Measurements from ENCODE around the gene HEXIM2. TPM values are rescaled to one million over a fixed set of nuclear protein-coding genes. Genes with fewer than 3 reads are reported as not detected.
A peak's percentile ranks its signal among the peaks of the same experiment; 100 is the strongest.

HEXIM2 gene
- total RNA-seq, 1 donor from 2014 or later = 10.4 TPM

DNA sequence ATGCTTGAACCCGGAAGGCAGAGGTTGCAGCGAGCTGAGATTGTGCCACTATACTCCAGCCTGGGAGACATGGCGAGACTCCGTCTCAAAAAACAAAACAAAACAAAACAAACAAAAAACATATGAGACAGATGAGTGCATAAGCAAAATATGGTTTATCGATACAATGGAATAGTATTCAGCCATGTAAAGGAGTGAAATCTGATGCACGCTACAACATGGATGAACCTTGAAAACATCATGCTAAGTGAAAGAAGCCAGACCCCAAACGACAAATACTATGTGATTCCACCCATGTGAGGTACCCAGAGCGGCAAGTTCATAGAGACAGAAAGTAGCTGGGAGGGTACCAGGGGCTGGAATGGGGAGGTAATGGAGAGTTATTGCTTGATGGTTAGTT, 36.2 kb upstream of the HEXIM2 start:
- no peaks in the 10 kb centered on the region for H3K9me3 Mint-ChIP-seq
- no peak overlapping the region for H3K4me3 Mint-ChIP-seq
- no peaks in the 10 kb centered on the region for H3K36me3 Mint-ChIP-seq (ENCODE audit: low read depth)
- H3K27me3 Mint-ChIP-seq (ENCODE audit: low read depth) = no peaks in the 10 kb centered on the region
- peaks cover 16% of the 10 kb centered on the region for H3K4me1 Mint-ChIP-seq
- DNase-seq (ENCODE audit: low read depth, low spot score) = no peak
- no peak for TF ChIP-seq CTCF (conservative IDR thresholded peaks at IDR 0.05)
- no peak overlapping the region for H3K27ac Mint-ChIP-seq (ENCODE audit: unreplicated experiment)

DNA sequence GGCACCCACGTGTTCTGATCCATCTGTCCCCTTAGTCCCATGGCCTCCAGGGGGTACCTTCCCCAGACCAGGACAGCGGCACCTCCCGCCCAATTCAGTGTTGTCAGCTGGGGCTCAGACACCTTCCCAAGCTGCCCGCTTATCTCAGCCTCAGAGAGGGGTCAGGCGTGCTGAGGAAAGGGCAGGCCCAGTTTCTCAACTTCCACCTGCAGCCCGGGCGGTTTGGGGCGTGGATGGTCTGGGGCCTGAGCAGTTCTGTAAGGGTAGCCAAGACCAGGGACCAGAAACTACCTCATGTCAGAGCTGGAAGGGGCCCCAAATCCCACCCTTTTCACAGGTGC, 34.5 kb upstream of the HEXIM2 start:
- Mint-ChIP-seq H3K27me3 (ENCODE audit: low read depth) (no peaks in the 10 kb centered on the region), H3K27ac (ENCODE audit: unreplicated experiment) (no peak overlapping the region), H3K4me1 (peaks cover 16% of the 10 kb centered on the region), H3K4me3 (no peak overlapping the region), H3K9me3 (no peaks in the 10 kb centered on the region), H3K36me3 (ENCODE audit: low read depth) (no peaks in the 10 kb centered on the region)
- no peak for DNase-seq (ENCODE audit: low read depth, low spot score)
- TF ChIP-seq CTCF (conservative IDR thresholded peaks at IDR 0.05) = no peak

GRCh38 chr17:45127548-45128300, 34.0 kb upstream of the HEXIM2 start:
- no peak for TF ChIP-seq CTCF (conservative IDR thresholded peaks at IDR 0.05)
- peak overlapping the region; percentile 88 for H3K27ac Mint-ChIP-seq (ENCODE audit: unreplicated experiment)
- no peaks in the 10 kb centered on the region for H3K27me3 Mint-ChIP-seq (ENCODE audit: low read depth)
- no peak overlapping the region for H3K4me3 Mint-ChIP-seq
- H3K9me3 Mint-ChIP-seq = no peaks in the 10 kb centered on the region
- H3K4me1 Mint-ChIP-seq = peaks cover 12% of the 10 kb centered on the region
- no peak for DNase-seq (ENCODE audit: low read depth, low spot score)
- no peaks in the 10 kb centered on the region for H3K36me3 Mint-ChIP-seq (ENCODE audit: low read depth)

DNA sequence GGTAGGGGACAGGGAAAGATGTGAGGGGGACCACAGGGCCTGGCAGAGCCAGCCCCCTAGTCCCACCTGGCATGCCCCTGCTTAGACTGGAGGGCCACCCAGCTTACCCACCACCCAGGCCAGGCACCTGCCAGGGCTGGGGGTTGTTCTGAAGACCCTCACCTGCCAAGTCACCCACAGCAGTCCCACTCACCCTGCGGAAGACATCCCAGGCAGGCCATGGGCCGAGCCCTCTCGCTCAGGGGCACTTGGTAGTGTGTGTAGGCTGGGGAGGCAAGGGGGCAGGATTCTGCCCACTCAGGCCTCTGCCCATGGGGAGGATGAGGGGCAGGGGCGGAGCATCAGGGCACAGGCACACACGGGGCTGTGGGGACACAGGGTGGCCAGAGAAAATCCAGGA, 33.3 kb upstream of the HEXIM2 start:
- Mint-ChIP-seq H3K4me1 (peaks cover 8% of the 10 kb centered on the region), H3K27me3 (ENCODE audit: low read depth) (no peaks in the 10 kb centered on the region), H3K9me3 (no peaks in the 10 kb centered on the region), H3K4me3 (no peak overlapping the region), H3K36me3 (ENCODE audit: low read depth) (no peaks in the 10 kb centered on the region), H3K27ac (ENCODE audit: unreplicated experiment) (no peak overlapping the region)
- no peak for DNase-seq (ENCODE audit: low read depth, low spot score)
- TF ChIP-seq CTCF (conservative IDR thresholded peaks at IDR 0.05) = no peak

GRCh38 chr17:45128989-45129388, 32.7 kb upstream of the HEXIM2 start:
- Mint-ChIP-seq H3K36me3 (ENCODE audit: low read depth) (no peaks in the 10 kb centered on the region), H3K9me3 (no peaks in the 10 kb centered on the region), H3K27ac (ENCODE audit: unreplicated experiment) (no peak overlapping the region), H3K4me3 (no peak overlapping the region), H3K4me1 (peaks cover 7% of the 10 kb centered on the region), H3K27me3 (ENCODE audit: low read depth) (no peaks in the 10 kb centered on the region)
- no peak for TF ChIP-seq CTCF (conservative IDR thresholded peaks at IDR 0.05)
- no peak for DNase-seq (ENCODE audit: low read depth, low spot score)

All from neural crest cell (in vitro differentiated cells).